Astrocyte (in vitro differentiated cells and primary cell): Measurements from ENCODE around the gene OTUB1. TPM values are rescaled to one million over a fixed set of nuclear protein-coding genes. Genes with fewer than 3 reads are reported as not detected.

ENCODE experiments used
- DNase-seq: peaks from one replicate; pipeline ENCODE4 v3.0.0-alpha.2; 2010; ENCODE audit warnings: low read depth
- FAIRE-seq: peaks from 2 replicates; lab custom pipeline; 2011; peaks lifted over from hg19 to GRCh38; lab: Jason Lieb, UNC
- H2AFZ ChIP-seq: 2 replicates; pipeline ENCODE4 v1.6.0; 2012; ENCODE audit warnings: low read depth, low read length, inconsistent platforms
- H3K27ac ChIP-seq: 2 replicates; pipeline ENCODE4 v1.5.1; 2011; ENCODE audit warnings: low read depth, low read length, inconsistent platforms
- H3K27me3 ChIP-seq: 2 replicates; pipeline ENCODE4 v1.6.0; 2011; ENCODE audit warnings: low read length, inconsistent platforms; ENCODE audit not compliant: insufficient read depth
- H3K36me3 ChIP-seq: 2 replicates; pipeline ENCODE4 v1.5.1; 2011; ENCODE audit warnings: low read length, inconsistent platforms; ENCODE audit not compliant: insufficient read depth
- H3K4me1 ChIP-seq: 2 replicates; pipeline ENCODE4 v1.5.1; 2011; ENCODE audit warnings: low read length, inconsistent platforms; ENCODE audit not compliant: insufficient read depth
- H3K4me2 ChIP-seq: 2 replicates; pipeline ENCODE4 v1.6.0; 2012; ENCODE audit warnings: low read length, inconsistent platforms
- H3K4me3 ChIP-seq: 2 replicates; pipeline ENCODE4 v1.5.1; 2011; ENCODE audit warnings: low read depth, mild to moderate bottlenecking, low read length, inconsistent platforms; ENCODE audit not compliant: insufficient read depth
- H3K79me2 ChIP-seq: 2 replicates; pipeline ENCODE4 v1.6.0; 2012; ENCODE audit warnings: mild to moderate bottlenecking, low read length, inconsistent platforms; ENCODE audit not compliant: insufficient read depth
- H3K9ac ChIP-seq: 2 replicates; pipeline ENCODE4 v1.6.0; 2012; ENCODE audit warnings: mild to moderate bottlenecking, low read length, inconsistent platforms
- H3K9me3 ChIP-seq: 2 replicates; pipeline ENCODE4 v1.5.1; 2012; ENCODE audit warnings: low read depth, mild to moderate bottlenecking, low read length, inconsistent platforms; ENCODE audit not compliant: insufficient read depth
- H4K20me1 ChIP-seq: 2 replicates; pipeline ENCODE4 v1.6.0; 2012; ENCODE audit warnings: low read length, inconsistent platforms; ENCODE audit not compliant: insufficient read depth
- H3K27ac Mint-ChIP-seq: one replicate; pipeline ENCODE4 v1.8.0; 2021; ENCODE audit warnings: mild to moderate bottlenecking, mixed read lengths; ENCODE audit not compliant: unreplicated experiment
- H3K27me3 Mint-ChIP-seq: one replicate; pipeline ENCODE4 v1.8.0; 2021; ENCODE audit warnings: low read depth, mixed read lengths; ENCODE audit not compliant: unreplicated experiment
- H3K36me3 Mint-ChIP-seq: one replicate; pipeline ENCODE4 v1.8.0; 2021; ENCODE audit warnings: low read depth, mixed read lengths; ENCODE audit not compliant: unreplicated experiment
- H3K4me1 Mint-ChIP-seq: one replicate; pipeline ENCODE4 v1.8.0; 2021; ENCODE audit warnings: low read depth, mixed read lengths; ENCODE audit not compliant: unreplicated experiment
- H3K4me3 Mint-ChIP-seq: one replicate; pipeline ENCODE4 v1.8.0; 2021; ENCODE audit warnings: mild to moderate bottlenecking, moderate library complexity, mixed read lengths; ENCODE audit not compliant: unreplicated experiment
- H3K9me3 Mint-ChIP-seq: one replicate; pipeline ENCODE4 v1.8.0; 2021; ENCODE audit warnings: mild to moderate bottlenecking, mixed read lengths; ENCODE audit not compliant: unreplicated experiment
- EZH2 ChIP-seq: IDR thresholded peaks from 2 replicates; pipeline ENCODE4 v1.6.1; 2012; ENCODE audit warnings: mild to moderate bottlenecking, low read length, inconsistent platforms; ENCODE audit not compliant: insufficient read depth
- total RNA-seq: library from RNA; stranded (reverse); gene quantifications from 2 replicates; pipeline ENCODE4 v1.2.1, GENCODE V29; 2021
- TF ChIP-seq, protein P1 (sequence below): IDR thresholded peaks from 2 replicates; pipeline ENCODE4 v1.5.1; 2011; ENCODE audit warnings: low read depth, mild to moderate bottlenecking, inconsistent platforms, low read length, moderate library complexity; ENCODE audit not compliant: insufficient read depth

Gene OTUB1
- total RNA-seq, 1 donor from 2014 or later, result 78.5 TPM

DNA sequence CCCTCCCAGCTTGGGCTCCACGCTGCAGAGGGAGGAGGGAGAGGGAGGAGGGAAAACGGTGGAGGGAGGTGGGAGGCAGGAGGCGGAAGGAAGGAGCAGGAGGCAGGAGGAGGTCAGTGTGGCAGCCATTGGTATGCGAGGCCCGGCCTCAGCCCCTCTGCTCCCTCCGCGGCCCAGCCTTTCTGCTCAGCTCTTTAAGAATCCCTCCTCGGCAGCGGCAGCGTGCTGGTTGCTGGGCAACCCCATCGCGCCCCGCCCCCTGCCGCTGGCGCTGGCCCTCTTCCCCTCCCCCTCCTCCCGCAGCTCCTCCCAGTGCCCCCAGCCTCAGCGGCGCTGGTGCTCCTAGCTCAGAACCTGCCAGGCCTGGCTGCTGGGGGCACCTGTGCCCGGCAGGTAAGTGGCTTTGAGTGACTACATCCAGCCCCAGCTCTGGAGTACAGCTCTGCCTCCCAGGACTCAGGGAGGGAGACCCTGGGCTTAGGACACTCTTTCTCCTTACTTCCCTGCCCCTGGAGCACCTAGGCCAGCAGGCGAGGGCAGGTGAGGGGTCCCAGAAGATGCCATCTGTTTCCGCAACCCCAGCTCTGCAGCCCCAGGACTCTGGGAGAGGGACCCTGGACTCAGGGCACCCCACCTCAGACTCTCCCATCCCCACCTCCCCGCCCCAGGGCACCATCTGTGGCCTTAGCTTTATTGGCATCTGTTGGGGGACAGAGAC is 42.3 kb downstream of the OTUB1 start:
- Histone ChIP-seq H4K20me1 (no peaks in the 10 kb centered on the region), H3K4me1 (peaks cover 5% of the 10 kb centered on the region), H3K9me3 (no peaks in the 10 kb centered on the region), H3K36me3 (no peaks in the 10 kb centered on the region), H3K4me2 (no peak overlapping the region), H2AFZ (no peak overlapping the region), H3K27ac (no peak overlapping the region), H3K9ac (no peak overlapping the region), H3K27me3 (no peaks in the 10 kb centered on the region), H3K79me2 (no peaks in the 10 kb centered on the region), H3K4me3 (no peak overlapping the region)
- Mint-ChIP-seq H3K4me1 (peaks cover 24% of the 10 kb centered on the region), H3K9me3 (peaks cover 1% of the 10 kb centered on the region), H3K4me3 (no peak overlapping the region), H3K27me3 (peaks cover 31% of the 10 kb centered on the region), H3K27ac (no peak overlapping the region), H3K36me3 (no peaks in the 10 kb centered on the region)
- TF ChIP-seq, protein P1, sequence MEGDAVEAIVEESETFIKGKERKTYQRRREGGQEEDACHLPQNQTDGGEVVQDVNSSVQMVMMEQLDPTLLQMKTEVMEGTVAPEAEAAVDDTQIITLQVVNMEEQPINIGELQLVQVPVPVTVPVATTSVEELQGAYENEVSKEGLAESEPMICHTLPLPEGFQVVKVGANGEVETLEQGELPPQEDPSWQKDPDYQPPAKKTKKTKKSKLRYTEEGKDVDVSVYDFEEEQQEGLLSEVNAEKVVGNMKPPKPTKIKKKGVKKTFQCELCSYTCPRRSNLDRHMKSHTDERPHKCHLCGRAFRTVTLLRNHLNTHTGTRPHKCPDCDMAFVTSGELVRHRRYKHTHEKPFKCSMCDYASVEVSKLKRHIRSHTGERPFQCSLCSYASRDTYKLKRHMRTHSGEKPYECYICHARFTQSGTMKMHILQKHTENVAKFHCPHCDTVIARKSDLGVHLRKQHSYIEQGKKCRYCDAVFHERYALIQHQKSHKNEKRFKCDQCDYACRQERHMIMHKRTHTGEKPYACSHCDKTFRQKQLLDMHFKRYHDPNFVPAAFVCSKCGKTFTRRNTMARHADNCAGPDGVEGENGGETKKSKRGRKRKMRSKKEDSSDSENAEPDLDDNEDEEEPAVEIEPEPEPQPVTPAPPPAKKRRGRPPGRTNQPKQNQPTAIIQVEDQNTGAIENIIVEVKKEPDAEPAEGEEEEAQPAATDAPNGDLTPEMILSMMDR, result no peak
- TF ChIP-seq EZH2, result no peak
- DNase-seq (peak; percentile 16), FAIRE-seq (no peak)

DNA sequence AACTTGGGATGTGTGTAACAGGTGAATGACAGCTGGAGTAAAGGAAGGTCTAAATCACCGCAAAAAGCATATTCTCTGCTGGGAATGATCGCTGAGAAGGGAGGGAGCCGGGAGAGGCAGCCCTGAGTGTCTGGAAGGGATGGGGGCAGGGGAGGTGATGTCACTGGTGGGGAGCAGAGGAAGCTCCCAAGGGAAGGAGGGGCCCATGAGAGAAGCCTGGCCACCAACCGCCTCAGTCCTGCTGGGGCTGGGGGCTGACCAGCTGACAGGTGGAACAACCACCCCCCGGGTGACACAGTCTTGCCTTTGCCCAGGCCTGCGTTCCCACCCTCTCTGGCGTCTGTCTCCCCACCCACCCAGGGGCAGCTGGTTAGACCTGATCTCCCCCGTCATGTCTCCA is 43.5 kb downstream of the OTUB1 start:
- Histone ChIP-seq H3K27me3 (peaks cover 2% of the 10 kb centered on the region), H3K4me3 (no peak overlapping the region), H2AFZ (no peak overlapping the region), H3K9ac (no peak overlapping the region), H3K79me2 (no peaks in the 10 kb centered on the region), H3K4me1 (peaks cover 5% of the 10 kb centered on the region), H3K9me3 (no peaks in the 10 kb centered on the region), H3K4me2 (no peak overlapping the region), H3K36me3 (no peaks in the 10 kb centered on the region), H4K20me1 (peaks cover 3% of the 10 kb centered on the region), H3K27ac (no peak overlapping the region)
- no peak for TF ChIP-seq EZH2
- TF ChIP-seq, protein P1, result no peak
- Mint-ChIP-seq H3K36me3 (no peaks in the 10 kb centered on the region), H3K4me3 (no peak overlapping the region), H3K27me3 (peaks cover 34% of the 10 kb centered on the region), H3K4me1 (peaks cover 24% of the 10 kb centered on the region), H3K9me3 (peaks cover 1% of the 10 kb centered on the region), H3K27ac (no peak overlapping the region)
- no peak for DNase-seq
- no peak for FAIRE-seq

DNA sequence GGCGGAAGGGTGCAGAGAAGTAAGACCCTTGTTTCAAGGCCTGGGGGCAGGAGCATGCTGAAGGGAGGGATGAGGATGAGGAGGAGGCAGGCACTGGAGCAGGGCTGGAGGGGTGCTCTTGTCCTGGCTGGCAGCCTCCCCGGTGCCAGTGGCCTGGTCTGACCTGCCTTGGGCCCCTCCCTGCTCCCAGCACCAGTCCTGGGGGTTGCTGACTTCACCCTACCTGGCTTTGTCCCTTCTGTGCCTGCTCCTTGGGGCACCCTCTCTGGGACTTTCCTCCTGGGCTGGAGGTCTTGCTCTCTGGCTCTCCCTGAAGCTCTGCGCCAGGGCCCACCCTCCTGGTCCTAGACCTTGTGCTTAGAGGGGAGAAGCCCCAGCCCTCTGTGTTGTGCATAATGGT is 44.8 kb downstream of the OTUB1 start:
- FAIRE-seq (no peak), DNase-seq (no peak)
- Histone ChIP-seq H4K20me1 (peaks cover 7% of the 10 kb centered on the region), H3K4me1 (peaks cover 5% of the 10 kb centered on the region), H3K9me3 (no peaks in the 10 kb centered on the region), H3K79me2 (no peaks in the 10 kb centered on the region), H3K36me3 (no peaks in the 10 kb centered on the region), H3K4me3 (no peak overlapping the region), H3K9ac (no peak overlapping the region), H3K4me2 (no peak overlapping the region), H3K27ac (no peak overlapping the region), H3K27me3 (peaks cover 8% of the 10 kb centered on the region), H2AFZ (no peak overlapping the region)
- Mint-ChIP-seq H3K27me3 (peaks cover 40% of the 10 kb centered on the region), H3K9me3 (peaks cover 1% of the 10 kb centered on the region), H3K4me3 (no peak overlapping the region), H3K36me3 (no peaks in the 10 kb centered on the region), H3K27ac (no peak overlapping the region), H3K4me1 (peaks cover 20% of the 10 kb centered on the region)
- TF ChIP-seq, protein P1, result no peak
- no peak for TF ChIP-seq EZH2
